LNCAP (cell line): ENCODE measurements around the gene FAM171A1.

Experiments used
- TF ChIP-seq, protein P1 (sequence below): fragments of 450-650 bp; IDR thresholded peaks from 2 replicates; pipeline ENCODE4 v1.5.1; 2017; ENCODE audit warnings: mild to moderate bottlenecking

FAM171A1 gene

DNA sequence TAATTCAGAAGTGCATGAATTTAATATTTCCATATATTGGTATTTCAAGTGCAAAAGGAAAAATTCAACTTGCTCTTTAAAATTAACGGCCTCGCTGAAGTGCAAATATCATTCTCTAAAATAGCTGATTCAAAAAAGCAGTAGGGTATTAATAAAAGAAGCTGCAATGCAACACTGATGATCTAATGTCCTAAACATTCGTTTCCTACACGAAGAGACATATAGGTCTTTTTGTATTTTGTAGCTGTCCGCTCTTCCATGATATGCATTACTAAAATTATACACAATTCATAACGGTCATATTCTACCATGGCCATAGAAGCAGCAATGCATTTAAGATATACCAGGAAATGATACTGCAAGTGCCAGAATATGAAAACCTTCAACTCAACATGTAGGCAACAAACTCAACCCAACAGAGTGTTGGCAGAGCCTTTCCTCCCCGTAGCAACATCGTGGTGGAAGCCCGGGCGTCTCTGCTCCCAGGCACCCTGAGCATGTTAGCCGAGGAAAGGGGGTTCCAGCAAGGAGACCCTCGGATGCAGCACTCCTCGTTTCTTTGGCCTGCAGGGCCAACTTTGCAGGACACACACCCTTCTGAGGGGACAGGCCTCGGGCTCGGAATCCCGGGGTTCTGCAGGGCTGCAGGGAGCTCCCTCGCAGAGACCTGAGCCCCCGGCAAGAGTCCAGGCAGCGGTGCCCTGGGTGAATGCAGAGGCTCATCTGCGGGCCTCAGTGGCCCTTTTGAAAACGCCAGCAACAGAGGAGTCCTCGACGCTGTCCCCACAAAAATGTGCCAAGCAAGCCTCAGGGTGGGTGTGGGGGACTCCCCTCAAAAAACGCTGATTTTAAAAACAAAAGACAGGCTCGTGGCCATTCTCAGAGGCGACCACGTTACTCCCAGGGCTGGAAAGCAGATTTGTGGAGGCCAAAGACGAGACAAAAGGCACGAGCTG is 1.6 kb downstream of the FAM171A1 start:
- TF ChIP-seq, protein P1, sequence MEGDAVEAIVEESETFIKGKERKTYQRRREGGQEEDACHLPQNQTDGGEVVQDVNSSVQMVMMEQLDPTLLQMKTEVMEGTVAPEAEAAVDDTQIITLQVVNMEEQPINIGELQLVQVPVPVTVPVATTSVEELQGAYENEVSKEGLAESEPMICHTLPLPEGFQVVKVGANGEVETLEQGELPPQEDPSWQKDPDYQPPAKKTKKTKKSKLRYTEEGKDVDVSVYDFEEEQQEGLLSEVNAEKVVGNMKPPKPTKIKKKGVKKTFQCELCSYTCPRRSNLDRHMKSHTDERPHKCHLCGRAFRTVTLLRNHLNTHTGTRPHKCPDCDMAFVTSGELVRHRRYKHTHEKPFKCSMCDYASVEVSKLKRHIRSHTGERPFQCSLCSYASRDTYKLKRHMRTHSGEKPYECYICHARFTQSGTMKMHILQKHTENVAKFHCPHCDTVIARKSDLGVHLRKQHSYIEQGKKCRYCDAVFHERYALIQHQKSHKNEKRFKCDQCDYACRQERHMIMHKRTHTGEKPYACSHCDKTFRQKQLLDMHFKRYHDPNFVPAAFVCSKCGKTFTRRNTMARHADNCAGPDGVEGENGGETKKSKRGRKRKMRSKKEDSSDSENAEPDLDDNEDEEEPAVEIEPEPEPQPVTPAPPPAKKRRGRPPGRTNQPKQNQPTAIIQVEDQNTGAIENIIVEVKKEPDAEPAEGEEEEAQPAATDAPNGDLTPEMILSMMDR = no peak

DNA sequence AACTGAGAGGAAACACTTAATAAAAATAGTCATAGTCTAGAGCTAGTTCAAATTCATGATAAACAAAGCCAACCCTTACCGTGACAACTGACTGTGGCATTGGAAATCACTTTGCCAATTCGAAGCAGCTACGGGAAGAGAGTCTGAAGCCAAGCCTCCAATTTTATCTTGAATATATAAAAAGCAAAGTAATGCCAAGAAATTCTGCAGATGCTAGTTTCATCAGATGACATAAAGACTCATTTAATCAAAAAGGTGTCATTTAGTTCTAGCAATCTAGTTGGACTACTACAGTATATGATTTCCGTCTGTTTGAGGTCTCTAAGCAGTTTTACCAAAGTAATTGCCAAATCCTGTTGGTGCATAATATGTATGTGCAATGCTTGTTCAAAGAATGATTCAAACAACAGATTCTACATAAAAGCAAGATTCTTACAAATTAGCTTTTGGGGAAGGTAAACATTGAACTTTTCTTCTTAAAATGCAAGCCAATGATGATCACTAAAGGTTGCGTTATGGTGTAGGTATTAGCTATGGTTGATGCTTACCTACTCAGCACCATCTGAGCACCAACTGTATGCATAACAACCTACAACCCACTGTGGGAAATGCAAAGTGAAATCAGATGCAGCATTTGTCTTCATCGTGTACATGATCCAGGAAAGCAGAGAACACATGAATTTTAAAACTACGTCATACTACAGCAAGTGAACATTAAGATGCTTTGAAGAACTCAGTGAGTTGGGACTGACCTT is 2.8 kb downstream of the FAM171A1 start:
- TF ChIP-seq, protein P1 = no peak

DNA sequence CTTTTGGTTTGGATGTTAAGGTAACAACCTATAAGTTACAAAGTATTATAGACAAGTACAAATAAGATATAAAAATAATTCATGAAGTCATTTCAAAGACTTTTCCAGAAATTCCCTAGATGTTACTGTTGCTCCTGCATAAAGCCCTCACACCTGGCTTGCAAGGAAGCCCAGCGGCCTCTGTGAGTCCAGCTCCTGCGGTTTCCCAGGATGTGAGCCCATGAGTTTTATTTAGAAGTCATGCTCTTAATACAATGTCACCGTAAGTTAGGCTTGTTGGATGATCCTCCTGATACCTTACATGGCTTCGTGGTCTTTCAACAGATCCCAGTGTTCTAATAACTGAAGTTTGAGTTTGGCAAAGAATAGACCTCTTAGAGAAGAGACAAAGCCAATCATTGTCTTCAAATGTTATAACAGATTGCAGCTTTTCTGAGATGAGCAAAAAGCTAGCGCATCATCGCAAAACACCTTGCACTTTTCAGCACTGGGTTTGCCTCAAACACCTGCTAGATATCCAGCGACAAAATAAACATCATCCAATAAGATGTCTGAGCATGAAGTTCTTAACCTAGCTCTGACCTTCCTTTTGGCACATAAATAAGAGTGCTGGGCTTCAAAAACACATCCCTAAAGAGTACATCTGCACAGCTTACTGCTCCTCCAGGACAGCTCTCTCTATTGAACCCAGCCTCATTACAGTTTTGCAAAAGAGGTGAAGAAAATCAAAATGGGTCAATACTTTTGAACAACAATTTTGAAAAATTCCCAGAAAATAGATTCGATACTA is 3.6 kb downstream of the FAM171A1 start:
- TF ChIP-seq, protein P1 = no peak

DNA sequence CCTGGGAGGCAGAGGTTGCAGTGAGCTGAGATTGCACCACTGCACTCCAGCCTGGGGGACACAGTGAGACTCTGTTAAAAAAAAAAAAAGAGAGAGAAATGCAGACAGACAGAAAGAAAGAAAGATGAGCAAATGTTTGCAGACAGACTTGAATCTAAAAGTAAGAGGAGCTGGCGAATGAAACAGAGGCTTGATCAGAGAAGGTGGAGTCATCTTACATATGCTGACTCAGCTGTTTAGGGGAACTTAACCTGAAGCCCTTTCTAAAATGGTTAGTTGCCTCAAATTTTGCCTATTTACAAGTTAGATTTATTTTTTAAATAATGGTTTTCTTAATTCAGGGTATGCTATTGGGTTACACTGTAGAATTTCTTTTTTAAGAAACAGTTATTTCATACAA is 5.4 kb downstream of the FAM171A1 start:
- TF ChIP-seq, protein P1 = no peak

DNA sequence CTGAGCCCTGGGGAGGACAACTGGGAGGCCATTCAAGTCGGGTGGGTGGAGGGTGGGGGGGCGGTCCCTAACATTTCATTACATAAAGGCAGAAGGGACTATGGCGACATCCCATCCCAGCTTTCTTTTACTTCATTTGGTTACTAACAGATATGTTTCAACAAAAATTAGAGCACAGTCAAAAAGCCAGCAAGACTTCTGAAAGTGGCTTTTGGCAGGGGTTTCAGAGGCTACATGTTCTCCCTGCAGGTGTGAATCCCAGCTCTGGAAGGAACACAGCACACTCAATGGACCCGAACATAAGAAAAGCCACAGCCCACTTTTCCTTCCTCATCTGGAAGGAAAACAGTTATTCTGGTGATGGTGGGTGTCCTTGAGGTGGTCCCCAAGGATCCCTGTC is 7.1 kb downstream of the FAM171A1 start:
- TF ChIP-seq, protein P1 = no peak

DNA sequence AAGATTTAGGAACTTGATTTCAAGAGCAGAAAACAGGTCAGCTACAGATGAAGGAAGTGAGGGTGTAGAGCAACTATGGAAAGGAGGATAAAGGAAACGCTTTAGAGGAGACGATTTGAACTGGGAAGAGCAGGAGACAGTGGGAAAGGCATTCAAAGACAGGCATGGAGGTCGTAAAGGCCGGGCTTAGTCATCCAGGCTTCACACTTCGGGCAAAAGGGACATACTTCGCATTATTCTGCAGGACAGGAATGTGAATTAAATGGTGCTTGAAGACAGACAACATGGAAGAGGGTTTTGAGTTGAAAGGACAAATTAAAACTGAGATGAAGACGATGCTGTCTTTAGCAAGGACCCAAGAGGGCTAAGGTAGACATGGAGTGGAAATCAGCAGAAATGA is 8.1 kb downstream of the FAM171A1 start:
- TF ChIP-seq, protein P1 = no peak

DNA sequence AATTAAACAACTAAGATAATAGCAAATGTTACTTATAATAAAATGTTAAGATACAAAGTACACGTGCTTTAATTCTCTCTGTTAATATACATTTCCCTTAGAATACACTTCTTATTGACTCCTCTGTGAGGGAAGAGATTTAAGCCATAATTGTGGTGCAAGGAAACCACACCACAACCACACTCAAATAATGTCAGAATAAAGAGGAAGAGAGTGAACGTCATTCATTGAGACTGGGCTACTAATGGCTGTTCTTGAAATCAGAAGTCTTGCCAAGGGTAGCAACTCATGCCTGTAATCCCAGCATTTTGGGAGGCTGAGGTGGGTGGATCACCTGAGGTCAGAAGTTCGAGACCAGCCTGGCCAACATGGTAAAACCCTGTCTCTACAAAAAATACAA is 10.0 kb downstream of the FAM171A1 start:
- TF ChIP-seq, protein P1 = no peak
